Measurements from ENCODE around the gene WDR35.
A peak's percentile ranks its signal among the peaks of the same experiment; 100 is the strongest.
"Not testable (repeated sequence)": the region's sequence is repeated elsewhere in the genome, so short reads cannot be mapped to it uniquely, and the experiment has no call there.

WDR35 gene

GRCh38 chr2:19933351-19933981, 56.4 kb downstream of the WDR35 start:
- no peak for DNase-seq

DNA sequence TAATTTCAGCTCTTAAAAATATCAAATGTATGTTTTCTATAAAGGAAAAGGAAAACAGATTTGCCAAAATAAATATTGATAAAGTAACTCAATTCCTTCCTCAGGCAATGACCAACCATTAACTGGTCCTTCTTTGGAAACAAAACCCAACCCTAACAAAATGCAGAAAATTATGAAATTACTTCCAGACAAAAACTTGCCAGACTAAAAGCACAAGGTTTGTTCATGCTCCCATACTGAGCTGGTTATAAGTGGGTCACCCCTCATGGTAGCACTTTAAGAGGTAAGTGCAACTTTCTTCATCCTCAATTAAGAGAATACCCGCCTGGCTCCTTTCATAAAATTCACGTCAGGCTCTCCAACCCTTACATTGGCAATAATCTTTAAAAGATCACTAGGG, 57.0 kb downstream of the WDR35 start:
- no peak for DNase-seq

- no peak for DNase-seq
Measured at GRCh38 chr2:19929226-19929625, 60.7 kb downstream of the WDR35 start.

DNA sequence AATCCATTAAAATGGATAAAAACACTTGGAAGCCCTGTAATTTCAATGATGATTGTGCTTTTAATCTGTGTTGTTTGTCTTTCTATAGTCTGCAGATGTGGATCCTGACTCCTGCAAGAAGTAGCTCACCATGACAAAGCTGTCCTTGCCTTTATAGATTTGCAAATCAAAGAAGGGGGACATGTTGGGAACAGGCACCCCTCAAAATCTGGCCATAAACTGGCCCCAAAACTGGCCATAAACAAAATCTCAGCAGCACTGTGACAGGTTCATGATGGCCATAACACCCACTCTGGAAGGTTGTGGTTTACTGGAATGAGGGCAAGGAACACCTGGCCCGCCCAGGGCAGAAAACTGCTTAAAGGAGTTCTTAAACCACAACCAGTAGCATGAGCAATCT, 62.1 kb downstream of the WDR35 start:
- DNase-seq = not testable (repeated sequence)

- DNase-seq = not testable (repeated sequence)
Measured at GRCh38 chr2:19924526-19924925, 65.4 kb downstream of the WDR35 start.

- not testable (repeated sequence) for DNase-seq
Measured at GRCh38 chr2:19922188-19922587, 67.7 kb downstream of the WDR35 start.

DNA sequence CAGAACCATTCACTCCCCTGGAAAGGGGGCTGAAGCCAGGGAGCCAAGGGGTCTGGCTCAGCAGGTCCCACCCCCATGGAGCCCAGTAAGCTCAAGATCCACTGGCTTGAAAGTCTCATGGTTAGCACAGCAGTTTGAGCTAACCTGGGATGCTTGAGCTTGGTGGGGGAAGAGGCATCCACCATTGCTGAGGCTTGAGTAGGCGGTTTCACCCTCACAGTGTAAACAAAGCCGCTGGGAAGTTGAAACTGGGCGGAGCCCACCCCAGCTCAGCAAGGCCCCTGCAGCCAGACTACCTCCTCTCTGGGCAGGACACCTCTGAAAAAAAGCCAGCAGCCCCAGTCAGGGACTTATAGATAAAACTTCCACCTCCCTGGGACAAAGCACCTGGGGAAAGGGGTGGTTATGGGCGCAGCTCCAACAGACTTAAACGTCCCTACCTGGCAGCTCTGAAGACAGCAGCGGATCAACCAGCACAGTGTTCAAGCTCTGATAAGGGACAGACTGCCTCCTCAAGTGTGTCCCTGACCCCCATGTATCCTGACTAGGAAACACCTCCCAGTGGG, 73.4 kb downstream of the WDR35 start:
- peak; percentile 88 for DNase-seq

- no peak for DNase-seq
Measured at GRCh38 chr2:19914266-19914975, 75.5 kb downstream of the WDR35 start.

- DNase-seq = no peak
Measured at GRCh38 chr2:19911808-19912509, 77.9 kb downstream of the WDR35 start.

DNA sequence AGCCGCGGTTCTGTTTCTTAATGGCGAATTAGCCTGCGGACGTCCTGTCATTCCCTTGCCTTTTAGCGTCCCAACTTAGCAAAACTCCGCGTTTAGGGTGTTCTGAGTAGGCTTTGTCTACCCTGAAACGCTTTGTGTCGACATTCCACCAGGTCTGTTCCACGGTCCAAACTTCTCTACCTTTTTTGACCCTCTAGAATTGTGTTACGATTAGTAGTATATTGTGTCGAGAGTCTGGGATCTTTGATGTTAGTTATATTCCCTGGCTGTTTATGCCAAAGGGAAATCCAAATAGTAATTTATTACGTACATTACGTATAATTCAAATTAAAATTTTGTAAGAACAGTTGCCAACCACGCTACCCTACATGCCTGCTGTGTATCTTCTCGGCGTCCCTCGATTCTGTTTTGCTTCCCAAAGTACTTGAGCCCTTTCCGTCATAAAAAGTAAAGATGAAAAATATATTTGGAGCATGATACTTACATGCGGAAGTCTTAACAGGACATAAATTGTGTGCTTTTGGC, 87.6 kb downstream of the WDR35 start:
- DNase-seq = peak; percentile 58

DNA sequence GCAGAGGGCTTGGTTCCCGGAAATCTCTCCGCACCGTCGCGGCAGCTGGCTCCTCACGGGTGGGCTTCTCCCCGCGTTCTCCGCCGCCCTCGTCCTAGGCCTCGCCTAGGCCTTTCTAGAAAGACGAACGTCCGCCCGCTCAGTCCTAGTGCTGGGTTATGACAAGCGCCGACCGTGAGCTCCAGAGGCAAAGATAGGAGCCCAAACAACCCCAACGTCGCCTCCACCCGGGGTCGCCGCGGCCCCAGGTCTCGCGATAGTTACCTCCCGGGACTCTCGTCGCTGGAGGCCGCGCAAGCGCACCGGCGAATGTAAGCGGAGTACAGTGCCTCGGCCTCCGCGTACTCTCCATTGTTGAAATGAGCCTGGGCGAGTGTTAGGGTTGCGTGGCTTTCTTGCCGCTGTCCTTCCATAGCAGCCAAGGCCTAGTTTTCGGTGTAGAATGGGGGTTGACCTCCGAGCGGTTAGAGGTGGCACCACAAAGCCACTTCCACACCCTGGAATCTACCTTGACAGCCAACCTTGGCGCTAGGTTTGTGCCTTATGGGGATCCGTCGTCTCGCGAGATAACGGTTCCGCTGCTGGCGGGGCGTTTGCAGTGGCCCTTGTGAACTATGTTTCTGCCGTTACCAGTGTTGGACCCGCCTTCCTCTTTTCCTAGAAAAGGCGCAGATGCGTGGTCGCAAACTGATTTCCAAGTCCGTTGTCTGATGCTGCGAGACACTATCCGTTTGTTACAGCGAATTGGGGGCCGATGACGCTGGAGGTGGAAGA, 88.3 kb downstream of the WDR35 start, which contains the start of gene TTC32:
Gene TTC32 (minus strand): TSS at position 542 of the 774 bp plus-strand sequence. CDS start 129 bp downstream, at position 413.
- DNase-seq = peak; percentile 99

DNA sequence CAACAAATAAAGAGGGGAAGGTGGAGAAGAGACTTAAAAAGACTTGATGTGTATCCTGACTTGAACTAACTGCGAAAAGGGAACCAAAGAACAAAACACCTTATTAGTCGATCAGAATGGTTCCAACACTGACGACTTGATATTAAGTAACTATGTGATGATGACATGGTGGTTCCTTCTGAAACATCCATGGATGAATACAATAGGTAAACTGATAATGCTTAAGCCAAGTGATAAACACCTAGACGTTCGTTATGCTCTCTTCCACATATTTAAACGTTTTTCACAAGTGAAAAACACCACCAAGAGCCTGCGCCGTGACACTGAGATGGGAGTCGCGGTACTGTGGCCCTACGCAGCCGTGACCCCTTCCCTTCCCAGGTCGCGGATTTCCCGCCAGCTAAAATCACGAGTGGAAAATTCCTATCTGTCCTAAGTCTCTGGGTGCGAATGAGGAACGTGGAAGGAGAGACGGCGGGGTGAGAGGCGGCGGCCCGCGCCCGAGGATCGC, 88.9 kb downstream of the WDR35 start:
- peak; percentile 46 for DNase-seq

DNA sequence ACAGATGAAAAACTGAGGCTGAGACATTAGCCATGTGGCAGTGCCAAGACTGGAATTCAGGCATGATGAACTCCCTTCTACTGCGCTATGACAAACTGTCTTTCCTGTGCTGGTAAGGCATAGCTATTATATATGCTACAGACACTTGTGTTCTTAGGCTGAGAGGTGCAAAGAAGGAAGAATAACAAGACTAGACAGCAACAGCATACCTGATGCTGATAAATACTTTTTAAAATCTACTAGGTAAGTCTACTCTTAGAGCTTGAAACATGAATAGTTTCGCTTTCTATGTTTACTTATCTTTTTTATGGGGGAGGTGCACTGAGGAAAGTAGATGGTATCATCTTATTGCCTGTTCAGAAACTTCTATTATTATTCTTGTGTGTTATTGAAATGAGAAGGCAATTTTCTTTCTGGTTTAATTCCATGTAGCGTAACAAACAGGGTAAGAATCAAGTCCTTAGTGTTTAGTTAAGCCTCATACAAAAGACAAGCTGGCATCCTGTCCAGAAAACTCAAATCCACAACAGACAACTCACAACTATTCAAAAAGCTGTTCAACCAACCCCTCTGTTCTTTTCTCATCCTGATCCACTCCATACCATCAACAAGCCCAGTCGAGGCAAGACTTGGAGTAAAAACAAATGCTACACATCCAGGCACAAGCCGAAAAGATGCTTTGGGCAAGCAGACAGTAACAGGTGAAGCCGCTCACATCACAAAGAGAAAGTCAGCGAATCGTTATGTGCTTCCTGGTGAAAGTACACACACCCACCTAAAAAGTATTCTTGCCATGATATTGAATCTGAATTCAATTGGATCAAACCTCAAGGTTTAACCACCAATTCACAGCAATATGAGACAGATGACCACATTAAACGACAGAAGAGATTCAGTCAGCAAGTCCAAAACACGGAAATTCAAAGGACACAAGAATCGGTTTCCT, 89.6 kb downstream of the WDR35 start:
- peak; percentile 49 for DNase-seq

DNA sequence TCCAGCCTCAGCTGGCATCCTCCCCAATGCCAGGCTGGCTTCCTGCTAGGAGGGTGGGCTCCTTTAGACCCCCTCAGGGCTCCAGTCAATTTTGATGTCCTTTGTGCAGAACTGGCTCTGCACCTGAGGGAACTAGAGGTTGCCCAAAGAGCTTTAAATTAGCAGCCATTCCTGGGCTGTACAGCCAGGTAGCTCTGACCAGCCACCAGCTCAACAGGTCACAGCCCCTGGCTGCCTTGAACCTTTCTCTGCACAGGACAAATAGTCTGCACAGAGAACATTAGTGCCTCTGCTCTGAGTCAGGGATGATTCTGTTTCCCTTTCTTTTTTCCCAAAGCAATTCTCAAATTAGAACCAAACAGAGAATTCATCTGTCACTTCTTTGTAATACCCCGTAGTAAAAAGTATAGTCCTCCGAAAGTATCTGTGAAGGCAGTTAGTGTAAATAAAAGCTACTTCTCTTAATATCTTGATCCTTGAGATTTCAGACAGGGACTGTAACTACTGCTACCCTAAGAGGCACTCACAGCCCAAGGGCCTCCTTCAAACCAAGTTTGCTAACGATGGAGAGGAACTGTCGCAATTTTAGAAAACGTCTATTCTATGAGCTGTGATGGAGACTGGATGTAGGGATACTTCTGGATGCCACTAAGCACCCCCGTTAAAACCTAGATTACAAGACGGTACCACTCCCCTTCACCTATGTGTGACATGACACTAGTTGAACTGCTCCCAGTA, 91.1 kb downstream of the WDR35 start:
- no peak for DNase-seq

DNA sequence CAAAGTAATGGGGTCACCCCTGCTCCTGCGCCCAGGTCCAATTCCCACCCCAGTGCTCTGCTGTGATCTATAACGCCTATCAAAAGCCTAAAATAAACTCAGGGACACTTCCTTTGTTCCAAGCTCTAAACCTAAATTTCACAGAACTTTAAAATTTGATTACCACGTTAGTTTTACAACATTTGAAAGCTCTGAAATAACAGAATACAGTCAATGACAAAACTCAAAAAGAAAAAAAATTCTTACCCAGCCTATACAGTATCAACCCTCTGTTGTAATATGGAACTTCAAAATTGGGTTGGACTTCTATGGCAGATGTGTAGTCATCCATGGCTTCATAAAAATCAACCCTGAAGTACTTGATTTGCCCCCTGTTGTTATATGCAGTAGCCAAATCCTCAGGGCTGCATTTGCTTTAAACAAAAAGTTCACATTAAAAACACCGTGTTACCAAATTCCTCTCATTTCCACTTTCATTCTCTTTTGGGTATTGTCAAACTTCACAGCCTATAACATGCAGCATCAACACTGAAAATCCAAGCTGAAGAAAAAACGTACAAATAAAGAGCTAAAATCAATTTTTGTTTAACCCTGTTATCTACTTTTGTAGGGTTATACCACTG, 92.2 kb downstream of the WDR35 start:
- no peak for DNase-seq

DNA sequence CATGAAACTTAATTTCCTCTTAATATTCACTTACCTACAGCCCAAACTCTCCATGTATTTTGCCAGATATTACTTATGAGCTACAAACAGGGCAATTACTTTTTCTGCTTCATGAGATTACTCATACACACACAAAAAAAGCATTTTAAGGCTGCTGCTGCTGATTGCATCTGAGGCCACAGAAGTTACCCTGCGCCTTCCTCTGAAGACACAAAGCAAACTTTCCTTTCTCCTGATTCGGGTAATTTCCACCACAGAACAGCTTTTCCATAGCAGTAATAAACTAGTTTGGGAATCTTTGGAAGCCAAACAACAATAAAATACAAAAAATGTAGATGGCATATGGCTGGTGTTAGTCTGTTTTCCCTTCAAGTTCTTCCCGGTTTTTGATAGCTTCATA, 94.4 kb downstream of the WDR35 start:
- peak; percentile 72 for DNase-seq

GRCh38 chr2:19894134-19894792, 95.6 kb downstream of the WDR35 start:
- DNase-seq = no peak

- no peak for DNase-seq
Measured at GRCh38 chr2:19893520-19894133, 96.3 kb downstream of the WDR35 start.

DNA sequence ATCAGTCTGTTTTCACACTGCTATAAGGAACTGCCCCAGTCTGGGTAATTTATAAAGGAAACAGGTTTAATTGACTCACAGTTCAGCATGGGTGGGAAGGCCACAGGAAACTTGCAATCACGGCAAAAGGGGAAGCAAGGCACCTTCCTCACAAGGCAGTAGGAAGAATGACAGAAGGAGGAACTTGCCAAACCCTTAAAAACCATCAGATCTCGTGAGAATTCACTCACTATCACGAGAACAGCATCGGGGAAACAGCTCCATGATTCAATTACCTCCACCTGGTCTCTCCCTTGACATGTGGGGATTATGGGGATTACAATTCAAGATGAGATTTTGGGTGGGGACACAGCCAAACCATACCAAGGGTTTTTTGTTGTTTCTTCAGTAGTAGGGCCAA, 97.9 kb downstream of the WDR35 start:
- peak; percentile 62 for DNase-seq
